Stimulated activated CD4-positive, alpha-beta T cell treated with anti-CD3 and anti-CD28 coated beads, TNF-alpha, amount 100 ng/mL, for 48 hours (primary cell): ENCODE data around the gene HHIPL1.

Experiments used
- DNase-seq, 3 donors: peaks; one replicate each; pipeline ENCODE4 v3.0.0-alpha.2; 2020; ENCODE audit warnings: low read depth in 3 of 3

The HHIPL1 gene

GRCh38 chr14:99675382-99675835, 30.5 kb downstream of the HHIPL1 start:
- DNase-seq = no peak

GRCh38 chr14:99675951-99676350, 31.0 kb downstream of the HHIPL1 start:
- DNase-seq = no peak

GRCh38 chr14:99676657-99677056, 31.7 kb downstream of the HHIPL1 start:
- no peak for DNase-seq

GRCh38 chr14:99677231-99678140, 32.6 kb downstream of the HHIPL1 start:
- DNase-seq = no peak

GRCh38 chr14:99678198-99678597, 33.3 kb downstream of the HHIPL1 start:
- DNase-seq = no peak

- no peak for DNase-seq
Observed at GRCh38 chr14:99679111-99679510, 34.2 kb downstream of the HHIPL1 start.

- DNase-seq = no peak
Observed at GRCh38 chr14:99679543-99679942, 34.6 kb downstream of the HHIPL1 start.

- DNase-seq = no peak
Observed at GRCh38 chr14:99679996-99680395, 35.1 kb downstream of the HHIPL1 start.

- no peak for DNase-seq
Observed at GRCh38 chr14:99681101-99681831, 36.3 kb downstream of the HHIPL1 start.

- DNase-seq = no peak
Observed at GRCh38 chr14:99681832-99682148, 36.9 kb downstream of the HHIPL1 start.

- peak; percentile 60 to 84 (median 78) for DNase-seq
Observed at GRCh38 chr14:99682809-99683618, 38.1 kb downstream of the HHIPL1 start.

- peak; percentile 98 to 100 (median 99) for DNase-seq
Observed at GRCh38 chr14:99683619-99684409, 38.9 kb downstream of the HHIPL1 start, which contains the start of gene CYP46A1. Gene CYP46A1, plus strand, starts transcription at chr14:99684298. Its CDS starts 120 bp downstream, at chr14:99684418.

GRCh38 chr14:99684410-99684934, 39.5 kb downstream of the HHIPL1 start:
- DNase-seq = no peak

GRCh38 chr14:99685151-99685591, 40.2 kb downstream of the HHIPL1 start:
- no peak for DNase-seq

- no peak for DNase-seq
Observed at GRCh38 chr14:99685596-99685995, 40.7 kb downstream of the HHIPL1 start.

- DNase-seq = no peak
Observed at GRCh38 chr14:99686557-99687283, 41.8 kb downstream of the HHIPL1 start.

- DNase-seq = no peak
Observed at GRCh38 chr14:99687284-99688209, 42.6 kb downstream of the HHIPL1 start.

- DNase-seq = no peak
Observed at GRCh38 chr14:99688210-99688581, 43.3 kb downstream of the HHIPL1 start.

- no peak for DNase-seq
Observed at GRCh38 chr14:99688629-99689028, 43.7 kb downstream of the HHIPL1 start.
